NOMO-1 treated with DMSO at 0.1 percent for 48 hours (cell line): ENCODE measurements around the gene DAB2IP.
A peak's percentile ranks its signal among the peaks of the same experiment; 100 is the strongest.

Source experiments
- DNase-seq: peaks from one replicate; lab custom pipeline; 2025; ENCODE audit not compliant: unreplicated experiment; lab: John Stamatoyannopoulos, UW

DAB2IP gene

GRCh38 chr9:121813519-121814210 lies 162.2 kb downstream of the DAB2IP start:
- no peak for DNase-seq

- no peak for DNase-seq
These were observed 163.2 kb downstream of the DAB2IP start for GRCh38 chr9:121814594-121814993.

- DNase-seq, result no peak
These were observed 163.7 kb downstream of the DAB2IP start for GRCh38 chr9:121815084-121815483.

GRCh38 chr9:121815546-121816448 lies 164.4 kb downstream of the DAB2IP start:
- no peak for DNase-seq

GRCh38 chr9:121816449-121816817 lies 165.0 kb downstream of the DAB2IP start:
- DNase-seq, result no peak

GRCh38 chr9:121816845-121817450 lies 165.5 kb downstream of the DAB2IP start:
- no peak for DNase-seq

- DNase-seq, result no peak
These were observed 166.0 kb downstream of the DAB2IP start for GRCh38 chr9:121817476-121817875.

GRCh38 chr9:121818016-121818661 lies 166.7 kb downstream of the DAB2IP start:
- no peak for DNase-seq

GRCh38 chr9:121818841-121819427 lies 167.5 kb downstream of the DAB2IP start:
- no peak for DNase-seq

GRCh38 chr9:121819428-121820231 lies 168.2 kb downstream of the DAB2IP start:
- peak; percentile 51 for DNase-seq

- DNase-seq, result no peak
These were observed 169.0 kb downstream of the DAB2IP start for GRCh38 chr9:121820286-121821005.

GRCh38 chr9:121821326-121821725 lies 169.9 kb downstream of the DAB2IP start:
- DNase-seq, result no peak

GRCh38 chr9:121822093-121823085 lies 171.0 kb downstream of the DAB2IP start:
- DNase-seq, result no peak

GRCh38 chr9:121823451-121824169 lies 172.2 kb downstream of the DAB2IP start:
- DNase-seq, result no peak

GRCh38 chr9:121824651-121825030 lies 173.2 kb downstream of the DAB2IP start:
- no peak for DNase-seq

GRCh38 chr9:121825031-121825691 lies 173.7 kb downstream of the DAB2IP start:
- DNase-seq, result no peak

- no peak for DNase-seq
These were observed 175.3 kb downstream of the DAB2IP start for GRCh38 chr9:121826711-121827110.
